GM19193 (cell line): ENCODE data around the gene RAD17.

Experiments
- POLR2A ChIP-seq: IDR thresholded peaks from 4 replicates; pipeline ENCODE4 v1.6.1; 2011; ENCODE audit not compliant: insufficient read depth, insufficient read length; ENCODE audit errors: extremely low read depth

Gene RAD17

GRCh38 chr5:69367697-69368279 lies 1.8 kb upstream of the RAD17 start:
- no peak for TF ChIP-seq POLR2A

GRCh38 chr5:69368458-69369339 lies 919 bp upstream of the RAD17 start:
- TF ChIP-seq POLR2A = no peak

- TF ChIP-seq POLR2A = no peak
Measured at GRCh38 chr5:69372394-69372793, 2.8 kb downstream of the RAD17 start.

GRCh38 chr5:69374911-69375446 lies 5.4 kb downstream of the RAD17 start:
- TF ChIP-seq POLR2A = peak; percentile 35

GRCh38 chr5:69378376-69378775 lies 8.8 kb downstream of the RAD17 start:
- TF ChIP-seq POLR2A = no peak

GRCh38 chr5:69404659-69405330 lies 35.2 kb downstream of the RAD17 start:
- TF ChIP-seq POLR2A = no peak

GRCh38 chr5:69414885-69415583 lies 45.4 kb downstream of the RAD17 start, which contains the start of gene MARVELD2:
MARVELD2 (plus strand) TSS chr5:69415116; CDS start chr5:69419386, 4,270 bp downstream.
- TF ChIP-seq POLR2A = no peak

GRCh38 chr5:69415584-69415958 lies 46.0 kb downstream of the RAD17 start:
- no peak for TF ChIP-seq POLR2A

- no peak for TF ChIP-seq POLR2A
Measured at GRCh38 chr5:69416180-69416579, 46.6 kb downstream of the RAD17 start.

GRCh38 chr5:69416699-69417098 lies 47.1 kb downstream of the RAD17 start:
- TF ChIP-seq POLR2A = no peak

GRCh38 chr5:69418554-69418953 lies 48.9 kb downstream of the RAD17 start:
- TF ChIP-seq POLR2A = no peak

- no peak for TF ChIP-seq POLR2A
Measured at GRCh38 chr5:69431424-69432303, 62.0 kb downstream of the RAD17 start.

GRCh38 chr5:69432412-69433206 lies 63.0 kb downstream of the RAD17 start:
- no peak for TF ChIP-seq POLR2A

- no peak for TF ChIP-seq POLR2A
Measured at GRCh38 chr5:69444127-69444754, 74.6 kb downstream of the RAD17 start.
